ENCODE data around the gene MRPL34. TPM values are rescaled to one million over a fixed set of nuclear protein-coding genes. Genes with fewer than 3 reads are reported as not detected.

MRPL34 gene
- total and polyA plus RNA-seq, 2 experiments from 2014 or later, result 184 to 274 TPM

- Histone ChIP-seq H3K36me3 (no peaks in the 10 kb centered on the region), H3K4me3 (no peak overlapping the region), H3K4me1 (ENCODE audit: low read depth) (peaks cover 6% of the 10 kb centered on the region), H3K9me3 (ENCODE audit: low read depth) (no peaks in the 10 kb centered on the region), H3K27ac (no peak overlapping the region), H3K27me3 (no peaks in the 10 kb centered on the region)
- no peak for DNase-seq (ENCODE audit: low read depth in 1 of 2, low spot score in 1 of 2)
- TF ChIP-seq, protein P1, sequence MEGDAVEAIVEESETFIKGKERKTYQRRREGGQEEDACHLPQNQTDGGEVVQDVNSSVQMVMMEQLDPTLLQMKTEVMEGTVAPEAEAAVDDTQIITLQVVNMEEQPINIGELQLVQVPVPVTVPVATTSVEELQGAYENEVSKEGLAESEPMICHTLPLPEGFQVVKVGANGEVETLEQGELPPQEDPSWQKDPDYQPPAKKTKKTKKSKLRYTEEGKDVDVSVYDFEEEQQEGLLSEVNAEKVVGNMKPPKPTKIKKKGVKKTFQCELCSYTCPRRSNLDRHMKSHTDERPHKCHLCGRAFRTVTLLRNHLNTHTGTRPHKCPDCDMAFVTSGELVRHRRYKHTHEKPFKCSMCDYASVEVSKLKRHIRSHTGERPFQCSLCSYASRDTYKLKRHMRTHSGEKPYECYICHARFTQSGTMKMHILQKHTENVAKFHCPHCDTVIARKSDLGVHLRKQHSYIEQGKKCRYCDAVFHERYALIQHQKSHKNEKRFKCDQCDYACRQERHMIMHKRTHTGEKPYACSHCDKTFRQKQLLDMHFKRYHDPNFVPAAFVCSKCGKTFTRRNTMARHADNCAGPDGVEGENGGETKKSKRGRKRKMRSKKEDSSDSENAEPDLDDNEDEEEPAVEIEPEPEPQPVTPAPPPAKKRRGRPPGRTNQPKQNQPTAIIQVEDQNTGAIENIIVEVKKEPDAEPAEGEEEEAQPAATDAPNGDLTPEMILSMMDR (IDR thresholded peaks at IDR 0.05; ENCODE audit: low read depth, low read length), result no peak
Measured at GRCh38 chr19:17303940-17304267, 1.8 kb upstream of the MRPL34 start.

- Histone ChIP-seq H3K4me1 (ENCODE audit: low read depth) (peaks cover 6% of the 10 kb centered on the region), H3K9me3 (ENCODE audit: low read depth) (no peaks in the 10 kb centered on the region), H3K4me3 (no peak overlapping the region), H3K27ac (no peak overlapping the region), H3K36me3 (no peaks in the 10 kb centered on the region), H3K27me3 (no peaks in the 10 kb centered on the region)
- TF ChIP-seq, protein P1 (IDR thresholded peaks at IDR 0.05; ENCODE audit: low read depth, low read length), result no peak
- DNase-seq (ENCODE audit: low read depth in 1 of 2, low spot score in 1 of 2), result no peak
Measured at GRCh38 chr19:17304386-17305215, 1.1 kb upstream of the MRPL34 start.

DNA sequence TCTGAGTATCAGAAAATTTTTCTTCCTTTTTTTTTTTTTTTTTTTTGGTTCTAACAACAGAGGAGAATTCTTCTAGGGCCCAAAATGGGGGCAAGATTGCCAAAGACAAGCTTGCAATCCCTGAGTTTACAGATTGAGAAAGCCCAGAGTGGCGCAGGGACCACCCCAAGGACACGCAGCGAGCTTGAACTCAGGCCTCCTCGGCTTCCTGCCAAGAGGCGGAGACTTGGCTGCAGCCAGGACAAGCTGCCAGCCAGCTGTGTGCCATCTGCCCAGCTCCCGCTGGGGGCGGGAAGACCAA lies 506 bp upstream of the MRPL34 start:
- H3K36me3 ChIP-seq, result no peaks in the 10 kb centered on the region
- H3K27me3 ChIP-seq, result no peaks in the 10 kb centered on the region
- H3K27ac ChIP-seq, result no peak overlapping the region
- H3K4me3 ChIP-seq, result no peak overlapping the region
- H3K9me3 ChIP-seq (ENCODE audit: low read depth), result no peaks in the 10 kb centered on the region
- DNase-seq (ENCODE audit: low read depth in 1 of 2, low spot score in 1 of 2), result no peak
- TF ChIP-seq, protein P1 (IDR thresholded peaks at IDR 0.05; ENCODE audit: low read depth, low read length), result no peak
- H3K4me1 ChIP-seq (ENCODE audit: low read depth), result peaks cover 7% of the 10 kb centered on the region

- Histone ChIP-seq H3K4me1 (ENCODE audit: low read depth) (peaks cover 11% of the 10 kb centered on the region), H3K27me3 (no peaks in the 10 kb centered on the region), H3K36me3 (no peaks in the 10 kb centered on the region), H3K27ac (peak overlapping the region; percentile 81), H3K4me3 (peak overlapping the region; percentile 47), H3K9me3 (ENCODE audit: low read depth) (no peaks in the 10 kb centered on the region)
- peak in 1 of 2 donors; percentile 52 for DNase-seq (ENCODE audit: low read depth in 1 of 2, low spot score in 1 of 2)
- TF ChIP-seq, protein P1 (IDR thresholded peaks at IDR 0.05; ENCODE audit: low read depth, low read length), result no peak
Measured at GRCh38 chr19:17306285-17306714, 628 bp downstream of the MRPL34 start.

DNA sequence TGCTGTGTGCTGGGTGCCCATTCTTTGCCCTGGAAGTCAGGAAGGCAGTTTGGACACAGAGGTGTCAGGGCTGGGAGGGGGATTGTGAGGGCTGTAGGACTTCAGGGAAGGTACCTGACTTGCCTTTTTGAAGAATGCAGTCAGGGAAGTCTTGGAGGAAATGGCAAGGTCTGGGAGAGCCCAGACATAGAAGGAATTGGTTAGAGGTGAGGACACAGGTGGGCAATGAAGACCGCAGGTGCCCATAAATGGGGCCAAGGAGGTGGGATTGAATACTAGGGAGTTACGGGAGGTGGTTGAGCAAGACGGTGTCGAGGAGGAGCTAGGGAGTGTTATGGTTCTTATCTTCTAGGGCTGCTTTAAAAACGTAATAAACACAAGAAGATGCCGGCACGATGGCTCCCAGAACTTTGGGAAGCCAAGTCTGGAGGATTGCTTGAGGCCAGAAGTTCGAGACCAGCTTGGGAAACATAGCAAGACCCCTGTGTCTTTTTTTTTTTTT lies 2.3 kb downstream of the MRPL34 start:
- no peaks in the 10 kb centered on the region for H3K27me3 ChIP-seq
- no peak for DNase-seq (ENCODE audit: low read depth in 1 of 2, low spot score in 1 of 2)

More for the DNA sequence above, 2.3 kb downstream of the MRPL34 start:
- H3K36me3 ChIP-seq, result no peaks in the 10 kb centered on the region
- TF ChIP-seq, protein P1 (IDR thresholded peaks at IDR 0.05; ENCODE audit: low read depth, low read length), result no peak
- H3K4me3 ChIP-seq, result no peak overlapping the region
- peaks cover 5% of the 10 kb centered on the region for H3K4me1 ChIP-seq (ENCODE audit: low read depth)
- no peaks in the 10 kb centered on the region for H3K9me3 ChIP-seq (ENCODE audit: low read depth)
- no peak overlapping the region for H3K27ac ChIP-seq

Measured in cardiac muscle cell (in vitro differentiated cells and primary cell).